ENCODE data around the gene IL34. TPM values are rescaled to one million over a fixed set of nuclear protein-coding genes. Genes with fewer than 3 reads are reported as not detected.

The IL34 gene
- total RNA-seq, 1 experiment from 2014 or later: 4.4 TPM

DNA sequence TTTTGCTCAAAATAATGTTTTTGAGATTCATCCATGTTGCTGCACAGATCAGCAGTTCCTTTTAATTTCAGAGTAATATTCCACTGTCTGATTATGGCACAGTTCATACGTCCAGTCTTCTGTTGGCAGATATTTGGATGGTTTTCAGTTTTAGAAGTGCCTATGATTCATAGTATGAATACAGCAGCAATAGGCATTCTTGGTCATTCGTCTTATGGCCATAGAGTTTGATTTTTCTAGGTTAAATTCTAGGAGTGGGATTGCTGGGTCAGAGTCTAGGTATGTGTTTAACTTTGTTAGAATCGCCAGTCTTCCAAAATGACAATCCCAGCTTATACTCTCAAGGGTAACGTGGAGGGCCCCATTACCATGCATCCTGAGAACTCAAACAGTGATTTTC is 11.5 kb upstream of the IL34 start:
- no peaks in the 10 kb centered on the region; the same call in 1 of the 2 replicates for H3K27me3 Mint-ChIP-seq (ENCODE audit: low read depth)
- H3K4me1 Mint-ChIP-seq: peaks cover 25 to 27% of the 10 kb centered on the region in 2 experiments
- Histone ChIP-seq H2BK20ac (ENCODE audit: low read depth, low read length, poor library complexity, severe bottlenecking) (no peak overlapping the region), H3K4ac (ENCODE audit: low read depth, low read length) (no peak overlapping the region), H4K5ac (ENCODE audit: insufficient read length, low read depth, low read length) (no peak overlapping the region), H3K79me1 (ENCODE audit: insufficient read depth, low read depth, low read length, poor library complexity, severe bottlenecking) (no peaks in the 10 kb centered on the region), H2AK5ac (ENCODE audit: insufficient read length, low read length) (no peak overlapping the region), H2BK15ac (ENCODE audit: low read depth, low read length) (no peak overlapping the region), H3K27ac (ENCODE audit: insufficient read length, low read depth, low read length) (no peak overlapping the region), H3K56ac (ENCODE audit: insufficient read length, low read depth, low read length) (no peak overlapping the region), H4K20me1 (ENCODE audit: control insufficient read depth, insufficient read depth, insufficient read length) (no peaks in the 10 kb centered on the region), H2BK12ac (ENCODE audit: insufficient read length, low read depth, low read length) (no peak overlapping the region), H4K8ac (replicated peaks; ENCODE audit: insufficient read length, low read depth, low read length) (no peak overlapping the region), H2AFZ (ENCODE audit: low read length) (no peak overlapping the region), H3K23ac (ENCODE audit: insufficient read length, low read depth, low read length) (no peak overlapping the region), H2BK120ac (ENCODE audit: low read depth, low read length, poor library complexity, severe bottlenecking) (no peak overlapping the region), H3K79me2 (ENCODE audit: insufficient read depth, low read length) (no peaks in the 10 kb centered on the region), H3K14ac (ENCODE audit: insufficient read depth, low read length) (no peak overlapping the region), H3K23me2 (ENCODE audit: insufficient read length, low read depth, low read length, poor library complexity, severe bottlenecking) (no peaks in the 10 kb centered on the region), H3K9me3 (ENCODE audit: control insufficient read depth, low read depth, low read length) (peaks cover 4% of the 10 kb centered on the region), H3K27me3 (ENCODE audit: insufficient read depth, low read length) (no peaks in the 10 kb centered on the region), H3T11ph (ENCODE audit: low read length) (no peak overlapping the region), H3K9ac (ENCODE audit: extremely low read depth, insufficient read length, low read length) (no peak overlapping the region), H3K4me1 (ENCODE audit: insufficient read depth, low read length) (peaks cover 7% of the 10 kb centered on the region; the same call in 1 of the 2 replicates), H3K4me2 (ENCODE audit: insufficient read depth, insufficient read length, low read length) (no peak overlapping the region), H3K18ac (ENCODE audit: insufficient read length, low read depth, low read length) (no peak overlapping the region), H4K91ac (ENCODE audit: insufficient read length, low read depth, low read length) (no peak overlapping the region), H2BK5ac (ENCODE audit: insufficient read length, low read length) (no peak overlapping the region)
- H3K27ac Mint-ChIP-seq: no peak overlapping the region; a peak in 1 of 7 replicates
- DNase-seq: no peak
- no peak overlapping the region for H3K4me3 Mint-ChIP-seq
- H3K9me3 Mint-ChIP-seq: peaks cover 7% of the 10 kb centered on the region in 2 experiments; a peak in 4 of 5 replicates
- TF ChIP-seq, protein P1, sequence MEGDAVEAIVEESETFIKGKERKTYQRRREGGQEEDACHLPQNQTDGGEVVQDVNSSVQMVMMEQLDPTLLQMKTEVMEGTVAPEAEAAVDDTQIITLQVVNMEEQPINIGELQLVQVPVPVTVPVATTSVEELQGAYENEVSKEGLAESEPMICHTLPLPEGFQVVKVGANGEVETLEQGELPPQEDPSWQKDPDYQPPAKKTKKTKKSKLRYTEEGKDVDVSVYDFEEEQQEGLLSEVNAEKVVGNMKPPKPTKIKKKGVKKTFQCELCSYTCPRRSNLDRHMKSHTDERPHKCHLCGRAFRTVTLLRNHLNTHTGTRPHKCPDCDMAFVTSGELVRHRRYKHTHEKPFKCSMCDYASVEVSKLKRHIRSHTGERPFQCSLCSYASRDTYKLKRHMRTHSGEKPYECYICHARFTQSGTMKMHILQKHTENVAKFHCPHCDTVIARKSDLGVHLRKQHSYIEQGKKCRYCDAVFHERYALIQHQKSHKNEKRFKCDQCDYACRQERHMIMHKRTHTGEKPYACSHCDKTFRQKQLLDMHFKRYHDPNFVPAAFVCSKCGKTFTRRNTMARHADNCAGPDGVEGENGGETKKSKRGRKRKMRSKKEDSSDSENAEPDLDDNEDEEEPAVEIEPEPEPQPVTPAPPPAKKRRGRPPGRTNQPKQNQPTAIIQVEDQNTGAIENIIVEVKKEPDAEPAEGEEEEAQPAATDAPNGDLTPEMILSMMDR (conservative IDR thresholded peaks at IDR 0.05): no peak
- H3K36me3 Mint-ChIP-seq (ENCODE audit: insufficient read depth in 1 of 3, low read depth in 3 of 3): peaks cover 0 to 6% (median 6%) of the 10 kb centered on the region in 3 experiments; a peak in 3 of 7 replicates
- WGBS (ENCODE audit: extremely low coverage, insufficient read length, low lambda C conversion rate): no CpG with 5 or more reads among the region's 4 CpGs

All from H9 (cell line).